ENCODE measurements around the gene COL5A2. TPM values are rescaled to one million over a fixed set of nuclear protein-coding genes. Genes with fewer than 3 reads are reported as not detected.

COL5A2 gene
- total and polyA plus RNA-seq, 2 donors = 8.8 to 28.2 TPM

- H3K4me3 ChIP-seq (ENCODE audit: low read length in 2 of 2) = no peak overlapping the region
- no peak for DNase-seq (ENCODE audit: low read depth in 6 of 9, low spot score in 9 of 9)
- no peaks in the 10 kb centered on the region for H3K9me3 ChIP-seq (ENCODE audit: control insufficient read depth in 2 of 2, insufficient read depth in 1 of 2, low read length in 1 of 2)
- H3K36me3 ChIP-seq (ENCODE audit: control insufficient read depth in 2 of 2, insufficient read depth in 2 of 2, low read length in 1 of 2) = no peaks in the 10 kb centered on the region
- no peaks in the 10 kb centered on the region for H3K4me1 ChIP-seq (ENCODE audit: control insufficient read depth in 2 of 2, insufficient read depth in 2 of 2, low read length in 2 of 2)
- no peak overlapping the region for H3K27ac ChIP-seq (ENCODE audit: low read depth in 1 of 2, low read length in 1 of 2)
- H3K27me3 ChIP-seq (ENCODE audit: control insufficient read depth in 2 of 2, insufficient read depth in 1 of 2, low read length in 1 of 2) = no peaks in the 10 kb centered on the region
Observed at GRCh38 chr2:189016311-189016861, 163.2 kb downstream of the COL5A2 start.

- no peak for DNase-seq (ENCODE audit: low read depth in 6 of 9, low spot score in 9 of 9)
- 63% methylated on average over 1 of the region's 1 CpG for WGBS
- Histone ChIP-seq H3K4me1 (ENCODE audit: control insufficient read depth in 2 of 2, insufficient read depth in 2 of 2, low read length in 2 of 2) (no peaks in the 10 kb centered on the region), H3K9me3 (ENCODE audit: control insufficient read depth in 2 of 2, insufficient read depth in 1 of 2, low read length in 1 of 2) (no peaks in the 10 kb centered on the region), H3K4me3 (ENCODE audit: low read length in 2 of 2) (no peak overlapping the region), H3K27ac (ENCODE audit: low read depth in 1 of 2, low read length in 1 of 2) (no peak overlapping the region), H3K27me3 (ENCODE audit: control insufficient read depth in 2 of 2, insufficient read depth in 1 of 2, low read length in 1 of 2) (no peaks in the 10 kb centered on the region), H3K36me3 (ENCODE audit: control insufficient read depth in 2 of 2, insufficient read depth in 2 of 2, low read length in 1 of 2) (no peaks in the 10 kb centered on the region)
Observed at GRCh38 chr2:189015359-189015758, 164.2 kb downstream of the COL5A2 start.

GRCh38 chr2:189014449-189015138 lies 165.0 kb downstream of the COL5A2 start:
- H3K27me3 ChIP-seq (ENCODE audit: control insufficient read depth in 2 of 2, insufficient read depth in 1 of 2, low read length in 1 of 2) = no peaks in the 10 kb centered on the region

GRCh38 chr2:189013671-189014448 lies 165.7 kb downstream of the COL5A2 start:
- 87% methylated on average over 2 of the region's 2 CpGs for WGBS
- no peak for DNase-seq (ENCODE audit: low read depth in 6 of 9, low spot score in 9 of 9)
- H3K27ac ChIP-seq (ENCODE audit: low read depth in 1 of 2, low read length in 1 of 2) = no peak overlapping the region

More at GRCh38 chr2:189014449-189015138, 165.0 kb downstream of the COL5A2 start:
- H3K36me3 ChIP-seq (ENCODE audit: control insufficient read depth in 2 of 2, insufficient read depth in 2 of 2, low read length in 1 of 2) = no peaks in the 10 kb centered on the region
- DNase-seq (ENCODE audit: low read depth in 6 of 9, low spot score in 9 of 9) = no peak
- H3K4me1 ChIP-seq (ENCODE audit: control insufficient read depth in 2 of 2, insufficient read depth in 2 of 2, low read length in 2 of 2) = no peaks in the 10 kb centered on the region
- no peaks in the 10 kb centered on the region for H3K9me3 ChIP-seq (ENCODE audit: control insufficient read depth in 2 of 2, insufficient read depth in 1 of 2, low read length in 1 of 2)
- no peak overlapping the region for H3K27ac ChIP-seq (ENCODE audit: low read depth in 1 of 2, low read length in 1 of 2)
- H3K4me3 ChIP-seq (ENCODE audit: low read length in 2 of 2) = no peak overlapping the region
- WGBS = 93% methylated on average over 2 of the region's 2 CpGs

GRCh38 chr2:189013031-189013430 lies 166.5 kb downstream of the COL5A2 start:
- WGBS = 90% methylated on average over 3 of the region's 3 CpGs
- Histone ChIP-seq H3K9me3 (ENCODE audit: control insufficient read depth in 2 of 2, insufficient read depth in 1 of 2, low read length in 1 of 2) (no peaks in the 10 kb centered on the region), H3K4me3 (ENCODE audit: low read length in 2 of 2) (no peak overlapping the region), H3K36me3 (ENCODE audit: control insufficient read depth in 2 of 2, insufficient read depth in 2 of 2, low read length in 1 of 2) (no peaks in the 10 kb centered on the region), H3K27ac (ENCODE audit: low read depth in 1 of 2, low read length in 1 of 2) (no peak overlapping the region), H3K27me3 (ENCODE audit: control insufficient read depth in 2 of 2, insufficient read depth in 1 of 2, low read length in 1 of 2) (no peaks in the 10 kb centered on the region), H3K4me1 (ENCODE audit: control insufficient read depth in 2 of 2, insufficient read depth in 2 of 2, low read length in 2 of 2) (no peaks in the 10 kb centered on the region)
- no peak for DNase-seq (ENCODE audit: low read depth in 6 of 9, low spot score in 9 of 9)

More at GRCh38 chr2:189013671-189014448, 165.7 kb downstream of the COL5A2 start:
- H3K36me3 ChIP-seq (ENCODE audit: control insufficient read depth in 2 of 2, insufficient read depth in 2 of 2, low read length in 1 of 2) = no peaks in the 10 kb centered on the region
- H3K4me1 ChIP-seq (ENCODE audit: control insufficient read depth in 2 of 2, insufficient read depth in 2 of 2, low read length in 2 of 2) = no peaks in the 10 kb centered on the region
- H3K27me3 ChIP-seq (ENCODE audit: control insufficient read depth in 2 of 2, insufficient read depth in 1 of 2, low read length in 1 of 2) = no peaks in the 10 kb centered on the region
- no peak overlapping the region for H3K4me3 ChIP-seq (ENCODE audit: low read length in 2 of 2)
- no peaks in the 10 kb centered on the region for H3K9me3 ChIP-seq (ENCODE audit: control insufficient read depth in 2 of 2, insufficient read depth in 1 of 2, low read length in 1 of 2)

- DNase-seq (ENCODE audit: low read depth in 6 of 9, low spot score in 9 of 9) = no peak
- Histone ChIP-seq H3K27me3 (ENCODE audit: control insufficient read depth in 2 of 2, insufficient read depth in 1 of 2, low read length in 1 of 2) (no peaks in the 10 kb centered on the region), H3K27ac (ENCODE audit: low read depth in 1 of 2, low read length in 1 of 2) (no peak overlapping the region), H3K4me1 (ENCODE audit: control insufficient read depth in 2 of 2, insufficient read depth in 2 of 2, low read length in 2 of 2) (no peaks in the 10 kb centered on the region), H3K36me3 (ENCODE audit: control insufficient read depth in 2 of 2, insufficient read depth in 2 of 2, low read length in 1 of 2) (no peaks in the 10 kb centered on the region), H3K4me3 (ENCODE audit: low read length in 2 of 2) (no peak overlapping the region), H3K9me3 (ENCODE audit: control insufficient read depth in 2 of 2, insufficient read depth in 1 of 2, low read length in 1 of 2) (no peaks in the 10 kb centered on the region)
- WGBS = 96% methylated on average over 1 of the region's 1 CpG
Observed at GRCh38 chr2:189012351-189012750, 167.2 kb downstream of the COL5A2 start.

- Histone ChIP-seq H3K4me3 (ENCODE audit: low read length in 2 of 2) (no peak overlapping the region), H3K9me3 (ENCODE audit: control insufficient read depth in 2 of 2, insufficient read depth in 1 of 2, low read length in 1 of 2) (no peaks in the 10 kb centered on the region), H3K27ac (ENCODE audit: low read depth in 1 of 2, low read length in 1 of 2) (no peak overlapping the region), H3K4me1 (ENCODE audit: control insufficient read depth in 2 of 2, insufficient read depth in 2 of 2, low read length in 2 of 2) (no peaks in the 10 kb centered on the region), H3K27me3 (ENCODE audit: control insufficient read depth in 2 of 2, insufficient read depth in 1 of 2, low read length in 1 of 2) (no peaks in the 10 kb centered on the region), H3K36me3 (ENCODE audit: control insufficient read depth in 2 of 2, insufficient read depth in 2 of 2, low read length in 1 of 2) (no peaks in the 10 kb centered on the region)
- WGBS = 92% methylated on average over 6 of the region's 6 CpGs
- no peak for DNase-seq (ENCODE audit: low read depth in 6 of 9, low spot score in 9 of 9)
Observed at GRCh38 chr2:189010536-189010935, 169.0 kb downstream of the COL5A2 start.

- WGBS = 93% methylated on average over 9 of the region's 9 CpGs
- Histone ChIP-seq H3K27me3 (ENCODE audit: control insufficient read depth in 2 of 2, insufficient read depth in 1 of 2, low read length in 1 of 2) (no peaks in the 10 kb centered on the region), H3K36me3 (ENCODE audit: control insufficient read depth in 2 of 2, insufficient read depth in 2 of 2, low read length in 1 of 2) (no peaks in the 10 kb centered on the region), H3K4me1 (ENCODE audit: control insufficient read depth in 2 of 2, insufficient read depth in 2 of 2, low read length in 2 of 2) (no peaks in the 10 kb centered on the region), H3K27ac (ENCODE audit: low read depth in 1 of 2, low read length in 1 of 2) (no peak overlapping the region), H3K9me3 (ENCODE audit: control insufficient read depth in 2 of 2, insufficient read depth in 1 of 2, low read length in 1 of 2) (no peaks in the 10 kb centered on the region), H3K4me3 (ENCODE audit: low read length in 2 of 2) (no peak overlapping the region)
- no peak for DNase-seq (ENCODE audit: low read depth in 6 of 9, low spot score in 9 of 9)
Observed at GRCh38 chr2:189008555-189009262, 170.9 kb downstream of the COL5A2 start.

GRCh38 chr2:189002079-189002478 lies 177.5 kb downstream of the COL5A2 start:
- no peaks in the 10 kb centered on the region for H3K27me3 ChIP-seq (ENCODE audit: control insufficient read depth in 2 of 2, insufficient read depth in 1 of 2, low read length in 1 of 2)
- H3K36me3 ChIP-seq (ENCODE audit: control insufficient read depth in 2 of 2, insufficient read depth in 2 of 2, low read length in 1 of 2) = no peaks in the 10 kb centered on the region
- H3K4me1 ChIP-seq (ENCODE audit: control insufficient read depth in 2 of 2, insufficient read depth in 2 of 2, low read length in 2 of 2) = no peaks in the 10 kb centered on the region
- no peaks in the 10 kb centered on the region for H3K9me3 ChIP-seq (ENCODE audit: control insufficient read depth in 2 of 2, insufficient read depth in 1 of 2, low read length in 1 of 2)
- no peak overlapping the region for H3K27ac ChIP-seq (ENCODE audit: low read depth in 1 of 2, low read length in 1 of 2)
- WGBS = 48% methylated on average over 1 of the region's 1 CpG
- H3K4me3 ChIP-seq (ENCODE audit: low read length in 2 of 2) = no peak overlapping the region
- DNase-seq (ENCODE audit: low read depth in 6 of 9, low spot score in 9 of 9) = no peak
